Gastroesophageal sphincter (tissue), 4 donors: ENCODE data around the gene C12orf75. TPM values are rescaled to one million over a fixed set of nuclear protein-coding genes. Genes with fewer than 3 reads are reported as not detected.

Experiments used
- ATAC-seq: fragments of 150-250 bp; one replicate; pipeline ENCODE4 v1.9.1; 2016; ENCODE audit warnings: mild to moderate bottlenecking, moderate library complexity
- H3K27ac ChIP-seq, 4 donors: fragments of 200-600 bp; sonication (generic) in 3 of 4; 1 replicate in 3 of 4; 2 replicates in 1 of 4; pipeline ENCODE4 v1.5.1; 2016 to 2019
- H3K27me3 ChIP-seq: fragments of 200-600 bp; sonication (generic); one replicate; pipeline ENCODE4 v1.5.1; 2019
- H3K36me3 ChIP-seq, 2 donors: fragments of 200-600 bp; sonication (generic); one replicate each; pipeline ENCODE4 v1.5.1; 2019; ENCODE audit warnings: control low read depth in 1 of 2
- H3K4me1 ChIP-seq, 3 donors: fragments of 200-600 bp; sonication (generic); 1 replicate in 2 of 3; 2 replicates in 1 of 3; pipeline ENCODE4 v1.5.1; 2016 to 2019; ENCODE audit warnings: control low read depth in 2 of 3
- H3K4me3 ChIP-seq, 2 donors: fragments of 200-600 bp; sonication (generic); one replicate each; pipeline ENCODE4 v1.5.1; 2019; ENCODE audit warnings: mild to moderate bottlenecking in 1 of 2, moderate library complexity in 1 of 2
- H3K9me3 ChIP-seq, 3 donors: fragments of 200-600 bp; sonication (generic); one replicate each; pipeline ENCODE4 v1.5.1; 2017 to 2019; ENCODE audit warnings: control low read depth in 2 of 3
- CTCF ChIP-seq, 4 experiments: fragments of 200-600 bp in 2 of 4; fragments of 450-650 bp in 2 of 4; sonication (generic) in 1 of 4; IDR thresholded peaks; one replicate each; pipeline ENCODE4 v1.5.1; 2017 to 2019; ENCODE audit warnings: antibody characterized with exemption in 4 of 4, mild to moderate bottlenecking in 2 of 4, moderate library complexity in 2 of 4
- EP300 ChIP-seq: sonication (generic); formaldehyde crosslinking; IDR thresholded peaks from one replicate; pipeline ENCODE4 v1.6.1; 2017; ENCODE audit warnings: antibody characterized with exemption, mild to moderate bottlenecking
- POLR2A ChIP-seq, 2 donors: fragments of 450-650 bp; IDR thresholded peaks; one replicate each; pipeline ENCODE4 v1.6.1; 2017; ENCODE audit warnings: antibody characterized with exemption in 2 of 2, mild to moderate bottlenecking in 2 of 2, moderate library complexity in 1 of 2
- POLR2AphosphoS5 ChIP-seq: sonication (generic); formaldehyde crosslinking; IDR thresholded peaks from one replicate; pipeline ENCODE4 v1.6.1; 2017; ENCODE audit warnings: antibody characterized with exemption
- WGBS, 2 donors: methylation state at CpG; one replicate each; pipeline ENCODE4 v1.1.5; 2018; ENCODE audit warnings: low coverage in 1 of 2; 5-methylcytosine and 5-hydroxymethylcytosine counted together
- total RNA-seq, 4 donors: library from RNA; depleted of rRNA; stranded (reverse); fragments of >200 nt; gene quantifications; one replicate each; pipeline ENCODE4 v1.1.0, GENCODE V29; 2016

C12orf75 gene
- total RNA-seq, 4 donors from 2014 or later: 1.9 to 4.3 (median 2.2) TPM; not detected in 1

- H3K27ac ChIP-seq: no peak overlapping the region
- TF ChIP-seq POLR2A (IDR thresholded peaks at IDR 0.05) (no peak), EP300 (no peak), POLR2AphosphoS5 (no peak), CTCF (IDR thresholded peaks at IDR 0.05) (no peak)
- H3K9me3 ChIP-seq: no peaks in the 10 kb centered on the region
- H3K27me3 ChIP-seq: peaks cover 24% of the 10 kb centered on the region
- ATAC-seq: no peak
- no peak overlapping the region for H3K4me3 ChIP-seq
- peaks cover 0 to 22% (median 9%) of the 10 kb centered on the region in 3 donors for H3K4me1 ChIP-seq
- WGBS, 2 donors: 33 to 67% methylated on average over 1 to 3 of the region's 3 CpGs
- H3K36me3 ChIP-seq: no peaks in the 10 kb centered on the region
Measured at GRCh38 chr12:105334001-105334400, 3.5 kb downstream of the C12orf75 start.

- 74 to 87% methylated on average over 3 to 4 of the region's 4 CpGs for WGBS, 2 donors
- peaks cover 0 to 22% (median 9%) of the 10 kb centered on the region in 3 donors for H3K4me1 ChIP-seq
- no peaks in the 10 kb centered on the region for H3K36me3 ChIP-seq
- no peak overlapping the region for H3K4me3 ChIP-seq
- H3K27me3 ChIP-seq: peaks cover 24% of the 10 kb centered on the region
- H3K27ac ChIP-seq: no peak overlapping the region
- no peak for ATAC-seq
- TF ChIP-seq POLR2A (IDR thresholded peaks at IDR 0.05) (no peak), CTCF (IDR thresholded peaks at IDR 0.05) (no peak), EP300 (no peak), POLR2AphosphoS5 (no peak)
- no peaks in the 10 kb centered on the region for H3K9me3 ChIP-seq
Measured at GRCh38 chr12:105334582-105334981, 4.1 kb downstream of the C12orf75 start.

- Histone ChIP-seq H3K27ac (no peak overlapping the region), H3K36me3 (no peaks in the 10 kb centered on the region), H3K4me1 (peaks cover 0 to 10% (median 4%) of the 10 kb centered on the region in 3 donors), H3K4me3 (no peak overlapping the region), H3K27me3 (peaks cover 15% of the 10 kb centered on the region), H3K9me3 (peaks cover 0 to 4% (median 0%) of the 10 kb centered on the region in 3 donors)
- WGBS, 2 donors: 86 to 88% methylated on average over 1 to 5 of the region's 5 CpGs
- no peak for TF ChIP-seq POLR2AphosphoS5
- TF ChIP-seq POLR2A (IDR thresholded peaks at IDR 0.05): no peak
- no peak for TF ChIP-seq CTCF (IDR thresholded peaks at IDR 0.05)
- no peak for TF ChIP-seq EP300
- no peak for ATAC-seq
Measured at GRCh38 chr12:105335856-105336255, 5.4 kb downstream of the C12orf75 start.

GRCh38 chr12:105336411-105336810 is 5.9 kb downstream of the C12orf75 start:
- WGBS, 2 donors: 96% methylated on average over 7 of the region's 7 CpGs; no CpG with 5 or more reads in 1 of the 2 donors
- peaks cover 0 to 9% (median 0%) of the 10 kb centered on the region in 3 donors for H3K9me3 ChIP-seq
- ATAC-seq: no peak
- no peak overlapping the region for H3K27ac ChIP-seq
- peaks cover 10% of the 10 kb centered on the region for H3K27me3 ChIP-seq
- H3K4me3 ChIP-seq: no peak overlapping the region
- H3K36me3 ChIP-seq: no peaks in the 10 kb centered on the region
- TF ChIP-seq CTCF (IDR thresholded peaks at IDR 0.05) (no peak), EP300 (no peak), POLR2A (IDR thresholded peaks at IDR 0.05) (no peak), POLR2AphosphoS5 (no peak)
- H3K4me1 ChIP-seq: peaks cover 0 to 4% (median 0%) of the 10 kb centered on the region in 3 donors

GRCh38 chr12:105337391-105337790 is 6.9 kb downstream of the C12orf75 start:
- no peak overlapping the region for H3K27ac ChIP-seq
- peaks cover 0 to 14% (median 0%) of the 10 kb centered on the region in 3 donors for H3K9me3 ChIP-seq
- H3K27me3 ChIP-seq: peaks cover 10% of the 10 kb centered on the region
- 90 to 91% methylated on average over 2 to 3 of the region's 3 CpGs for WGBS, 2 donors
- no peaks in the 10 kb centered on the region for H3K4me1 ChIP-seq
- no peak overlapping the region for H3K4me3 ChIP-seq
- no peak for ATAC-seq
- no peak for TF ChIP-seq POLR2A (IDR thresholded peaks at IDR 0.05)
- TF ChIP-seq EP300: no peak
- TF ChIP-seq POLR2AphosphoS5: no peak
- no peak for TF ChIP-seq CTCF (IDR thresholded peaks at IDR 0.05)
- H3K36me3 ChIP-seq: no peaks in the 10 kb centered on the region
